Fibroblast of mammary gland (primary cell): Measurements from ENCODE around the gene UMOD.

ENCODE experiments used
- DNase-seq: peaks from one replicate; pipeline ENCODE4 v3.0.0-alpha.2; 2010; ENCODE audit warnings: low read depth
- H3K4me3 ChIP-seq: 2 replicates; pipeline ENCODE4 v1.5.1; 2011; ENCODE audit warnings: low read depth, mild to moderate bottlenecking, low read length, moderate library complexity; ENCODE audit not compliant: control insufficient read depth
- TF ChIP-seq, protein P1 (sequence below): conservative IDR thresholded peaks from 2 replicates; pipeline ENCODE4 v1.5.1; 2011; ENCODE audit warnings: low read depth, low read length, inconsistent platforms; ENCODE audit not compliant: control insufficient read depth, insufficient read depth

UMOD gene

GRCh38 chr16:20353379-20353778 is 864 bp upstream of the UMOD start:
- DNase-seq: no peak
- no peak overlapping the region for H3K4me3 ChIP-seq
- TF ChIP-seq, protein P1, sequence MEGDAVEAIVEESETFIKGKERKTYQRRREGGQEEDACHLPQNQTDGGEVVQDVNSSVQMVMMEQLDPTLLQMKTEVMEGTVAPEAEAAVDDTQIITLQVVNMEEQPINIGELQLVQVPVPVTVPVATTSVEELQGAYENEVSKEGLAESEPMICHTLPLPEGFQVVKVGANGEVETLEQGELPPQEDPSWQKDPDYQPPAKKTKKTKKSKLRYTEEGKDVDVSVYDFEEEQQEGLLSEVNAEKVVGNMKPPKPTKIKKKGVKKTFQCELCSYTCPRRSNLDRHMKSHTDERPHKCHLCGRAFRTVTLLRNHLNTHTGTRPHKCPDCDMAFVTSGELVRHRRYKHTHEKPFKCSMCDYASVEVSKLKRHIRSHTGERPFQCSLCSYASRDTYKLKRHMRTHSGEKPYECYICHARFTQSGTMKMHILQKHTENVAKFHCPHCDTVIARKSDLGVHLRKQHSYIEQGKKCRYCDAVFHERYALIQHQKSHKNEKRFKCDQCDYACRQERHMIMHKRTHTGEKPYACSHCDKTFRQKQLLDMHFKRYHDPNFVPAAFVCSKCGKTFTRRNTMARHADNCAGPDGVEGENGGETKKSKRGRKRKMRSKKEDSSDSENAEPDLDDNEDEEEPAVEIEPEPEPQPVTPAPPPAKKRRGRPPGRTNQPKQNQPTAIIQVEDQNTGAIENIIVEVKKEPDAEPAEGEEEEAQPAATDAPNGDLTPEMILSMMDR: no peak

DNA sequence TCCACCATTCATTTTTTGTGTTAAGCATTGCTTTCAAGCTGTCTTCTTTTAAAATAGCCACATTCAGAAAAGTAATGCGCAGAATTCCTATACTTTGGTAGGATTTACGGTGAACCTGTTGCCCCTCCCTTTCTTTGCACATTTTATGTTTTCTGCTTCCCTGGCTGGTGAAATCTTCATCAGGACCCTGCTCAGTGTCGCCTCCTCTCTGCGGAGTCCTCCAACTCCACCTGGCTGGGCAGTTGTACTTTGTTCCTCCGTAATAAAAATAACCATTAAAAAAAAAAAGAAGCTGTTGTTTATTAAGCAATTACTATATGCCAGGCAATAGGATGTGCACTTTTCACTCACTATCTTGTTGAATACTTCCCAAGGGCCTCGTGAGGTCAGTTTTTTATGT is 2.9 kb downstream of the UMOD start:
- no peak overlapping the region for H3K4me3 ChIP-seq
- DNase-seq: no peak
- TF ChIP-seq, protein P1: no peak

DNA sequence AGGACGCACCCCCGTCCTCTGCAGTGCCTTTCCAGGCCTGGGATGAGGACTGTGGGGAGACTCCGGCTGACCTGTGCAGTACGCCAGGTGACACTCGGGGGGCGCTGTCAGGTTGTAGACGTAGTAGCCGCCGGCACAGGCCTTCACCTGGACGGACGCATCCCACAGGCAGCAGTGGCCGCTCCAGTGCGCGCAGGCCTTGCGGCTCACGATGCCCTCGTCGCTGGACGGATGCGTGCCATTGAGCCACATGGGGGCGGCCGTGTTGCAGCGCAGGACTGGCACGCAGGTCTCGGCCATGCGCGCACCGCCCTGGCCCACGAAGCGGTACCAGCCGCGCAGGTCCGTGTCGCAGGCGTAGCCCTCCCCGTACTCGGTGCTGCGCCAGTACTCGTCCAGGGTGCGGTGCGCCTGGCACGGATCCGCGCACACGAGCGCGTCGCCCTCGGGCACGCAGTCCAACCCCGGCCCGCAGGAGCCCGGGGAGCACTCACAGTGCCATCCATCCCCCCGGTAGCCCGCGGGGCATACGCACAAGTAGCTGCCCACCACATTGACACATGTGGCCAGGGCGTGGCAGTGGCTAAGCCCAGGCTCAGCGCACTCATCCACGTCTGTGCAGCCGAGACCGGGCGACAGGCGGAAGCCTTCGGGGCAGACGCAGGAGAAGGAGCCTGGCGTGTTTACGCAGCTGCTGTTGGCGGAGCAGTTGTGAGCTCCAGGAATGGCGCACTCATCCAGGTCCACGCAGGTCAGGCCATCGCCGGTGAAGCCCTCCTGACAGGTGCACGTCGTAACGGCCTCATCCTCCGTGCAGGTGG is 3.9 kb downstream of the UMOD start:
- no peak overlapping the region for H3K4me3 ChIP-seq
- DNase-seq: no peak
- TF ChIP-seq, protein P1: no peak

DNA sequence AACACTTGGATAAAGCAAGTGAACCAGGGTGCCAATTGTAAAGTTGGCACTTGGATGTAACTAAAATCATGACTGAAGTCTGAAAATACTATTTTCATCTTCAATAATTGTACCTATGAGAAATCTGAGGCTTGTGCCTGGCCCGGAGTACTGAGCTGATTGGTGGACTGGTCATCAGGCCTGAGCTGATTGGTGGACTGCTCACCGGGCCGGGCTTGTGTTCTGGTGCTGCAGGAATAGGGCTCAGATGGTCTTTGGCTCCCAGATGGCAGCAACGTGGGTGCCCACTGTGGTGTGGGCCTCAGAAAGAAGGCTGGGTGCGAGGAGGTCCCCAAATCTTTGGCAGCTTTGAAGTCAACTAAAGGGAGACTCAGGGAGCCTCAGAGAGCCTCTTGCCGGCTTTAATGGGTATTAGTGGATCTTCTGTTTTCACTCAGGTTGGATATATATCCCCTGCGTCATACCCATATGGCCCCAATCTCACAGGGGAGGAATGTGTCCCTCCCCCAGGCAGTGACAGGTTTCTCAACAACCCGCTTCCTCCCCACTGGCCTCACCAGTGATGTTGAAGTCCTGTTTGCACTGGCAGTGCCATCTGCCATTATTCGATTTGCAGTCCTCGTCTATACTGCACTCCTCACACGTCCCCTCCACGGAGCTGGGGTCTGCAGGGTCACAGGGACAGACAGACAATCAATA is 4.7 kb downstream of the UMOD start:
- no peak for DNase-seq
- TF ChIP-seq, protein P1: no peak

GRCh38 chr16:20344611-20345010 is 7.9 kb downstream of the UMOD start:
- no peak overlapping the region for H3K4me3 ChIP-seq
- DNase-seq: no peak
- TF ChIP-seq, protein P1: no peak

More for the DNA sequence above, 4.7 kb downstream of the UMOD start:
- no peak overlapping the region for H3K4me3 ChIP-seq

- DNase-seq: no peak
- no peak overlapping the region for H3K4me3 ChIP-seq
- TF ChIP-seq, protein P1: no peak
Measured at GRCh38 chr16:20339744-20340143, 12.8 kb downstream of the UMOD start.
